Effector memory CD8-positive, alpha-beta T cell (primary cell): ENCODE data around the gene SRGAP3.
"Not testable (repeated sequence)": the region's sequence is repeated elsewhere in the genome, so short reads cannot be mapped to it uniquely, and the experiment has no call there.

Experiments
- ATAC-seq: fragments of 150-1000 bp; cut with Tn5 transposase; replicated peaks from 2 replicates; pipeline ENCODE4 v1.10.0; 2021; ENCODE audit warnings: mild to moderate bottlenecking, moderate library complexity
- DNase-seq, 3 experiments: peaks; one replicate each; pipeline ENCODE4 v3.0.0; 2021
- H3K27ac Mint-ChIP-seq, 2 donors: one replicate each; pipeline ENCODE4 v1.8.0; 2022; ENCODE audit warnings: mild to moderate bottlenecking in 2 of 2, mixed read lengths in 2 of 2, moderate library complexity in 2 of 2
- H3K27me3 Mint-ChIP-seq, 2 donors: one replicate each; pipeline ENCODE4 v1.8.0; 2022; ENCODE audit warnings: mixed read lengths in 2 of 2
- H3K36me3 Mint-ChIP-seq: one replicate; pipeline ENCODE4 v1.8.0; 2022; ENCODE audit warnings: mild to moderate bottlenecking, moderate library complexity, mixed read lengths; ENCODE audit not compliant: insufficient read depth
- H3K4me1 Mint-ChIP-seq, 2 donors: one replicate each; pipeline ENCODE4 v1.8.0; 2022; ENCODE audit warnings: low read depth in 2 of 2, mixed read lengths in 2 of 2
- H3K4me3 Mint-ChIP-seq, 2 donors: one replicate each; pipeline ENCODE4 v1.8.0; 2022; ENCODE audit warnings: mild to moderate bottlenecking in 2 of 2, mixed read lengths in 2 of 2, moderate library complexity in 2 of 2
- H3K9me3 Mint-ChIP-seq, 2 donors: one replicate each; pipeline ENCODE4 v1.8.0; 2022; ENCODE audit warnings: mixed read lengths in 2 of 2

The SRGAP3 gene

DNA sequence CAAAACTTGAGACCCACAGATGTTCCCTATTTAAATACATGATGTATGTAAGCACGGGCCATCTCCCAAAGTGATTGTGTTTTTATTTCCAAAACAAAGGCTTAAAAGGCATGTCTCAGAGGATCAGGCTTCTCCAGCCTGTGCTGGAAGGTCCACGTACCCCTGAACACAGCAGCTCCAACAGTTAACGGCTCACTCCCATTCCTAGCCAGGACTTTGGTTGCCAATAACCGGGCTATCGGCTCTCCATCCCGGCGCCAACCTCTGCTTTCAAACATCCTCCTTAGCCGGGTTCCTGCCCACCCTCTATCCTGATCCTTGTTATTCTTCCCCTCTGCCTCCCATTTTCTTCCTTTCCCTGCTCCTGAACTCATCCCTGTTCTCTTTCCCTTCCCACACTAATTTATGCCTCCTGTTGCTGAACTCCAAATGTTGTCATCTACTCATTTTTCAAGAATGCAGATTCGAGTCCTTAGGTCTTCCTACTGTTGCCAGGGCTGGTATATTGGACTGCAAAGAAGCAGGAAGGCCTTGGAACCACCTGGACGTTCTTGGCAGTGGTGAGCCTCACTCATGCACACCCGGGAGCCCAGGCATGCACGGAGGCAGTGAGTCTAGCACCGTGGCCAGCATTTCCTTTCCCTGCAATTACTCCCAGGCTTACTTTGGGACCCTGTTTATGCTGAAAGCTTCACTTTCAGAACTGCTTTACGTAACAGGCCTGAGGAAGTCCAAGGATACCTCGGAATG lies 157.8 kb downstream of the SRGAP3 start:
- peaks cover 3% of the 10 kb centered on the region for H3K36me3 Mint-ChIP-seq
- H3K27me3 Mint-ChIP-seq = no peaks in the 10 kb centered on the region
- ATAC-seq (no peak), DNase-seq (no peak)
- no peaks in the 10 kb centered on the region for H3K9me3 Mint-ChIP-seq
- H3K27ac Mint-ChIP-seq = no peak overlapping the region
- H3K4me1 Mint-ChIP-seq = no peaks in the 10 kb centered on the region
- no peak overlapping the region for H3K4me3 Mint-ChIP-seq

DNA sequence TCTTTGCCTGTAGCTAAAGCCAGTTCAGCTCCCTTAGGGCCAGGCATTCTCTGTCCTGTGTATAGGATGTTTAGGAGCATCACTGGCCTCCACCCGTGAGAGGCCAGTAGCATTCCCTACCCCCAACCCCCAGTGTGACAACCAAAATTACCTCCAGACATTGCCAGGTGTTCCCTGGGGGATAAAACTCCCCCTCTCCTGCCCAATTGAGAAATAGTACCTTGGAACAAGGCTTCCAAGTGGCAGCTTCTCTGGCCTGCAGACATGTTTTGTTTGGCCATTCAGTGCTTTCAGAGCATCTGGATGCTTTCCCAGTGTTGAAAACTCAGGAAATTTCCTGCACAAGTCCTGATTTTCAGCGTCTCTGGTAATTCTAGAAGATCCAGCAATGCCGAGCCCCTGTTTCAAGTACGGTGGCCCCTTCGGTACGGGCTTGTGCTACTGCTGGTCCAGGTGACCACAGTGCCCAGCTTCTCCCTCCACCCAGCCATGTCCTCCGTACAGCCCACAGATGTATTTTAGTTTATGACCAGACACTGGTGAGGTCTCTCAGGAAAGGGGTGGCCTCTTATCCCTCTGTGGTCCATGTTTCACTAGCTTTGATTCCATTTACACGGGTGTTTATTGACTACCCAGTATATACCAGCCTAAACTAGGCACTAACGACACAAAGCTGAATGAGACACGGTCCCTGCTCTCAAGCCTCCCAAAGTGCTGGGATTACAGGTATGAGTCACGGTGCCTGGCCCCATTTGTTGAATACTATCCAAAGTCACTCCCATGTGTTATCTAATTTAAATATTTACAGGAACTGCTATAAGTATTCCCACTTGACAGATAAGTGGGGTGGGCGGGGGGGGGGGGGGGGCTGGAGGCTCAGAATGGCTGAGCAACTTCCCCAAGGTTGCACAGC lies 160.7 kb downstream of the SRGAP3 start:
- Mint-ChIP-seq H3K27ac (no peak overlapping the region), H3K27me3 (peaks cover 0 to 7% of the 10 kb centered on the region in 2 donors), H3K4me1 (no peaks in the 10 kb centered on the region), H3K9me3 (no peaks in the 10 kb centered on the region), H3K36me3 (peaks cover 3% of the 10 kb centered on the region), H3K4me3 (no peak overlapping the region)
- DNase-seq (no peak), ATAC-seq (no peak)

DNA sequence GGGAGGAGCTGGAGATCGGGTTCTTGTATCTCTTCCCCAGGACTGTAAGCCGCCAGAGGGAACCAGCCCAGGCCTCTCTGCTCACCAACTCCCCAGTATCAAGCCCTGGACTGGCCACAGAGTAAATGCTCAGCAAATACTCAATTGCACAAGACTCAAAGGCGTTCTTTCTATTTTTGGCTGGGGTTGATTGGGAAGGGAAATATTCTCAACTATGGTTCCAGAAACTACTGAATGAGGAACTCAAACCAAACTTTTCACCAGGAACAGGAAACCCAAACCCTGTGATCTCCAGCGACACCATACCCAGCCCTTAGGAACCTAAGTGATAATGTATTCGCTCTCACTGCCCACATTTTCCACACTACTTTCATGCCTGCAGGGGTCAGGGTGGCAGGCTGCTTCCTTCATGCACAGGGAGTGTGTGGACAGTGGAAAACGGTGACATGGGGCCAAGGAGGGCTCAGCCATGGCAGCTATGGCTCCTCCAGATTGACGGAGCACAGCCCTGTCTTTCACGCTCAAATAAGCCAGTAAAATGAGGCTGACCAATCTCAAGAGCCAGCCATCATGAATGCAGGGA lies 161.5 kb downstream of the SRGAP3 start:
- no peak overlapping the region for H3K4me3 Mint-ChIP-seq
- H3K27ac Mint-ChIP-seq = no peak overlapping the region
- no peak for ATAC-seq
- no peaks in the 10 kb centered on the region for H3K9me3 Mint-ChIP-seq
- no peaks in the 10 kb centered on the region for H3K4me1 Mint-ChIP-seq
- DNase-seq = no peak
- peaks cover 3% of the 10 kb centered on the region for H3K36me3 Mint-ChIP-seq
- H3K27me3 Mint-ChIP-seq = peaks cover 0 to 7% of the 10 kb centered on the region in 2 donors

DNA sequence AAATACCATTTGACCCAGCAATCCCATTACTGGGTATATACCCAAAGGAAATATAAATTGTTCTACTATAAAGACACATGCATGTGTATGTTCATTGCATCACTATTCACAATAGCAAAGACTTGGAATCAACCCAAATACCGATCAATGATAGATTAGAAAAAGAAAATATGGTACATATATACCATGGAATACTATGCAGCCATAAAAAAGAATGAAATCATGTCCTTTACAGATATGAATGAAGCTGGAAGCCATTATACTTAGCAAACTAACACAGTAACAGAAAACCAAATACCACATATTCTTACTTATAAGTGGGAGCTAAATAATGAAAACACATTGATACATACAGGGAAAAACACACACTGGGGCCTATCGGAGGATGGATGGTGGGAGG lies 164.0 kb downstream of the SRGAP3 start:
- not testable (repeated sequence) for H3K4me1 Mint-ChIP-seq, ATAC-seq, H3K36me3 Mint-ChIP-seq, DNase-seq, H3K4me3 Mint-ChIP-seq, H3K9me3 Mint-ChIP-seq, H3K27ac Mint-ChIP-seq, H3K27me3 Mint-ChIP-seq

DNA sequence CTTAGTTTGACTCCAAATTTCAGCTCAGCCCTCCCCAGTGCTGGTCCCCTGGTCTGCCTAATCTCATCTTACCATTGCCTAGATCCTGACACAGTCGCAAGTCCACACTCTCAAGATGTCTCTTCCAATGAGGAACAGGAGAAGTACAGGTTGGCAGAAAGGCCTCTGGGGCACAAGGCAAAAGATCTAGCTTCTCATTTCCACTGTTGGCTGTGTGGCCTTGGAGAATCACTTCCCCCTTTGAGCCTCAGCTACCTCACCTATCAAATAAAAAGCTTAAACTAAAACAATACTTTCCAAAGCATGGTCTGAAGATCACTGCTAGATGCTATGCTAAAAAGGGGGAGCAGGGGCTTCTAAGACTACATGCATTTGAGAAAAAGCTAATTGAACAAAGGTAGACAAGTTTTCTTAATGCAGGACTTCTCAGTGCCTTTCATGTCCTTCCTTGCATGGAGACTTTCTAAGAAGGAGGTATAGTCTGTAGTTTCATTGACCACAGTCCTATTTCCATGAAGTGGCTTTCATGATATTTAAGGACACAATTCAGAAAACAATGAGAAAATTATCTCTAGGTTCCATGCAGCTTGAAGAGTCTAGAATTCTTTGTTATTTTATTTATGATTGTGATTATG lies 168.1 kb downstream of the SRGAP3 start:
- Mint-ChIP-seq H3K4me3 (no peak overlapping the region), H3K27ac (no peak overlapping the region), H3K4me1 (no peaks in the 10 kb centered on the region), H3K36me3 (peaks cover 2% of the 10 kb centered on the region), H3K27me3 (peaks cover 0 to 16% of the 10 kb centered on the region in 2 donors), H3K9me3 (no peaks in the 10 kb centered on the region)
- DNase-seq (no peak), ATAC-seq (no peak)

DNA sequence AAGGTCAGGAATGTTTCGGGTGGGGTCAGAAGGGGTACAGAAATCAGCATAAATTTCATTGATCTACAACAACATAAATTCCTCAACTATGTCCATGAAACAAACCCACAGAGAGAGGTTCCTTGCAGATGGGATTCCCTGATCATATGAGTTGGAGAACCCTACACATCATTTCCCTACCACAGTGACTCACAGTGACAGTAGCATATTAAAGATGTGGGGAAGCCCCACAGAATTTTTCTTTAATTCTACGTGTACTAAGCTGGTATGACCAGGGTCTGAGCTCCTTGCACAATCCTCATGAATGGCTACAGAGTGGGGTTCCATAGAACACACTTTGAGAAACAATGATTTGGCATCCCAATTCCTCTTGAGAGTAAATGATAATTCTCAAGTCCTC lies 169.3 kb downstream of the SRGAP3 start:
- Mint-ChIP-seq H3K4me3 (no peak overlapping the region), H3K4me1 (no peaks in the 10 kb centered on the region), H3K36me3 (peaks cover 2% of the 10 kb centered on the region), H3K27ac (no peak overlapping the region), H3K27me3 (peaks cover 0 to 14% of the 10 kb centered on the region in 2 donors), H3K9me3 (no peaks in the 10 kb centered on the region)
- ATAC-seq (no peak), DNase-seq (no peak)

DNA sequence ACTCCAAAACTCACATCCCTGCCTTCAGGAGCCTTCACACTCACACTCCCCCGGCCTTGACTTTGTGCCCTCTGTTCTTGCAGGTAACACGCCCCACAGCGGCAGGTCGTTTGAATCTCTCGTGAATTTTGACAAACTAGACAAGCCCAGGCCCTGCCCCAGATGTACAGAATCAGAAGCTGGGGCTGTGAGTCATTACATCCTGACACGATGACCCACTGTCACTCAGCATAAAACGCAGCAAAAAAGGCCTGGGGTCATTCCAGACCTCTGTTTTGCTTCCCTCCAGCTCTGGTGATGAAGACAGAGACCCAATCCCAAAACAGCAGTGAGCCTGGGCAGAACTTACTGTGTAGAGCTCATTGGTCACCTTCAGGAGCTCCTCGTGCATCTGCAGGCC lies 169.8 kb downstream of the SRGAP3 start:
- Mint-ChIP-seq H3K4me3 (no peak overlapping the region), H3K36me3 (peaks cover 2% of the 10 kb centered on the region), H3K27ac (no peak overlapping the region), H3K4me1 (no peaks in the 10 kb centered on the region), H3K27me3 (peaks cover 0 to 9% of the 10 kb centered on the region in 2 donors), H3K9me3 (no peaks in the 10 kb centered on the region)
- DNase-seq (no peak), ATAC-seq (no peak)

DNA sequence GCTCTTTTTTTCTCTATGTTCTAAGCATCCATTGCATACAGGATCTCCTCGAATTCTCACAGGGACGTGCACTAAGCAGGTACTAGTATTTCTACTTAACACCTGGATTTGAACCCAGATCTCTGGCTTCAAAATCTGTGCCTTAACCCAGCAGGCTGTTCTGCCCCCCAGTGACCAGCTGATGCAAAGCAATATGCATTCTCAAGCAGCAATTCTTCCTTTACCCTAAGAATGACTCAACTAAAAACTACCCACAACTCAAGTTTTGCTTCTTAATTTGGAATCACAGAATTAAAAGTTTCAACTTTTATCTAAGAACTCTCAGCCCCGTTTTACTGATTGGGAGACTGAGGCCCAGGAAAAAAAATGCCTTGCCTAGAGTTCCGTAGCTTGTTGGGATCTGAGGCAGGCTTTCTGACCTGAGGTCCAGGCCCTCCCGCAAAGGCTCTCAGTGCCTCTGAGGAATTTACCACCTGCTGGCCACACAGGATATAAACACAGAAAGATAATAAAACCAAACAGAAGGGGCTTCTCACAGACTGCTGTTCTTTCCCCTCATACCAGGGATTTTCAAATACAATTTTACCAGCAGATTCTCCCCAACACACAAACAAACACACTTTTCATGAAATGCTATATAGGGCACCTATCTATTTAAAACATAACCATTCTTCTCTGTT lies 170.7 kb downstream of the SRGAP3 start:
- Mint-ChIP-seq H3K9me3 (no peaks in the 10 kb centered on the region), H3K36me3 (peaks cover 2% of the 10 kb centered on the region), H3K27ac (no peak overlapping the region), H3K4me1 (no peaks in the 10 kb centered on the region), H3K27me3 (peaks cover 0 to 9% of the 10 kb centered on the region in 2 donors), H3K4me3 (no peak overlapping the region)
- ATAC-seq = no peak
- no peak for DNase-seq

DNA sequence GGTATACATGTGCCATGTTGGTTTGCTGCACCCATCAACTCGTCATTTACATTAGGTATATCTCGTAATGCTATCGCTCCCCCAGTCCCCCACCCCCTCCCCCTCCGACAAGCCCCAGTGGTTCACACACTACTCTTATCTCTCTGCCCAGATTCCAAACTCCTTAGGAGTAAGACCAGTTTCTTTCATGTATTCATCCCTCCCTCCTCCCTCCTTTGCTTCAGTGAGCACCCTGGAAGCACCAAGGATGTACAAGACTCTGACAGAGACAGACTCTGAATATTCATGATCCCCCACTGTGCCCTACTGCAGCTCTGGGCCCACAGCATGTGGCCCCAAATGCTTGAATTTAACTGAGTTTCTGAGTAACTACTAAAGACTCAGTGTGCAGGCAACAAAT lies 172.4 kb downstream of the SRGAP3 start:
- Mint-ChIP-seq H3K4me3 (no peak overlapping the region), H3K4me1 (no peaks in the 10 kb centered on the region), H3K27ac (no peak overlapping the region), H3K9me3 (no peaks in the 10 kb centered on the region), H3K27me3 (peaks cover 0 to 15% of the 10 kb centered on the region in 2 donors), H3K36me3 (peaks cover 2% of the 10 kb centered on the region)
- DNase-seq = no peak
- ATAC-seq = no peak

DNA sequence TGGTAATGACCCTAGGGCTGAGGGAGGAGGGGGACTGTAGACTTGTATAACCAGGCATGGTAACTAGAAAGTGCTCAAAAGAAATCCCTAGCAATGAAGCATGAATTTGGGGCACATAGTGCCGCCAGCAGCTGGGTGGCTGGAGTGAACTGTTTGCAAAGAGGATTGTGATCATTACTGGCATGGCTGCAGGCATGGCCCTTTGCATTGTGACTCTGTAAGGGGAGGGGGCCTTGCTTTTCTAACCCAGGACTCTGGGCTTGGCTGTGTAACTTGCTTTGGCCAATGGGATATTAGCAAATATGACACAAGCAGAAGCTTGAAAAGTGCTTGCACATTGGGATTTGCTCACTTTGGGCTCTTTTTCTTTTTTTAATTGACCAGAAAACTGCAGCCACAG lies 173.7 kb downstream of the SRGAP3 start:
- Mint-ChIP-seq H3K4me3 (no peak overlapping the region), H3K4me1 (no peaks in the 10 kb centered on the region), H3K9me3 (no peaks in the 10 kb centered on the region), H3K27me3 (peaks cover 8 to 27% of the 10 kb centered on the region in 2 donors), H3K27ac (no peak overlapping the region), H3K36me3 (peaks cover 2% of the 10 kb centered on the region)
- ATAC-seq (no peak), DNase-seq (no peak)

DNA sequence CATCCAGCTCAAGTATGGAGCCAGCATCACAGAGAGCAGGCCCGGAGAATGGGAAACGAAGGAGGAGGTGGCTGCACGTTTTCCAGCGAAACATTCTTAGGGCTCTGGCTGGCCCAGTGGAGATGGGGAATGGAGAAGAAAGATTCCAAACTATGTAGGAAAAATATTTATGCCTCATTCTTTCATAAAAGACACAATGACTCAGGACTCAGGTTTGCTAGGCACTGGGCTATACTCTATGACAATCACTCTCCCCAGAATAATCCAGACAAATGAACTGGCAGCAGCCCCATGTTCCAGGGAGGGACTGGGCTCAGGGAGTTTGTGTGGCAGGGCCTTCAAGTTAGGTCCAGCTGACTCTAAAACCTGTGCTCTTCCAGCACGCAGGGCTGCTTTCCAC lies 175.4 kb downstream of the SRGAP3 start:
- Mint-ChIP-seq H3K4me1 (no peaks in the 10 kb centered on the region), H3K4me3 (no peak overlapping the region), H3K36me3 (peaks cover 2% of the 10 kb centered on the region), H3K27ac (no peak overlapping the region), H3K9me3 (no peaks in the 10 kb centered on the region), H3K27me3 (peaks cover 15 to 32% of the 10 kb centered on the region in 2 donors)
- no peak for DNase-seq
- ATAC-seq = no peak

DNA sequence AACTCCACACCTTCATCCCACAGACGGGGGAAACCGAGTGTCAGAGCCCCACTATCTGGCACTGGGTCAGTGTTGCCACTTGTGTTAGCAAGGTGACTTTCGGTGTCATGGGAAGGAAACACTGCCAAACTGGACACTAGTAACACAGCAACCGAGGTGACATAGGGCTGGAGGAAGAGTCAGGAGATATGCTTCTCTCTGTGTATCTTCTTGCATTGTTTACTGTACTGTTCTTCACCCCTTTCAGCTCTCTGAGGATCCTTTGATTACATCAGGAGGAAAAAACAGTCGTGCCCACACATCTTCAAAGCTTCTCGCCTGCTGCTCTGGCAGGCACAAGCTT lies 176.8 kb downstream of the SRGAP3 start:
- H3K4me3 Mint-ChIP-seq = no peak overlapping the region
- H3K9me3 Mint-ChIP-seq = no peaks in the 10 kb centered on the region
- H3K27me3 Mint-ChIP-seq = peaks cover 15 to 32% of the 10 kb centered on the region in 2 donors
- H3K36me3 Mint-ChIP-seq = peaks cover 2% of the 10 kb centered on the region
- no peaks in the 10 kb centered on the region for H3K4me1 Mint-ChIP-seq
- ATAC-seq (no peak), DNase-seq (no peak)
- no peak overlapping the region for H3K27ac Mint-ChIP-seq
